Suppressor macrophage treated with lipopolysaccharide for 4 hours (primary cell): ENCODE results near the gene STARD10.

Experiments used
- DNase-seq: peaks from one replicate; pipeline ENCODE4 v3.0.0-alpha.2; 2020

The STARD10 gene

GRCh38 chr11:72723508-72723907 lies 70.3 kb downstream of the STARD10 start:
- DNase-seq = no peak

- DNase-seq = peak; percentile 96
Observed at GRCh38 chr11:72722050-72722748, 71.6 kb downstream of the STARD10 start.

GRCh38 chr11:72721689-72722049 lies 72.2 kb downstream of the STARD10 start:
- peak; percentile 56 for DNase-seq

GRCh38 chr11:72721276-72721675 lies 72.6 kb downstream of the STARD10 start:
- DNase-seq = no peak

GRCh38 chr11:72720784-72721183 lies 73.1 kb downstream of the STARD10 start:
- DNase-seq = no peak

- DNase-seq = peak; percentile 83
Observed at GRCh38 chr11:72720047-72720446, 73.8 kb downstream of the STARD10 start.

GRCh38 chr11:72719551-72719950 lies 74.3 kb downstream of the STARD10 start:
- DNase-seq = no peak

- peak; percentile 77 for DNase-seq
Observed at GRCh38 chr11:72719144-72719543, 74.7 kb downstream of the STARD10 start.

- DNase-seq = peak; percentile 92
Observed at GRCh38 chr11:72718101-72718501, 75.7 kb downstream of the STARD10 start.

- no peak for DNase-seq
Observed at GRCh38 chr11:72716788-72717435, 76.9 kb downstream of the STARD10 start.

- no peak for DNase-seq
Observed at GRCh38 chr11:72716290-72716689, 77.6 kb downstream of the STARD10 start.

- DNase-seq = no peak
Observed at GRCh38 chr11:72712841-72713240, 81.0 kb downstream of the STARD10 start.

GRCh38 chr11:72712168-72712751 lies 81.6 kb downstream of the STARD10 start:
- DNase-seq = peak; percentile 90

GRCh38 chr11:72711141-72711540 lies 82.7 kb downstream of the STARD10 start:
- DNase-seq = no peak

- DNase-seq = no peak
Observed at GRCh38 chr11:72710278-72710677, 83.6 kb downstream of the STARD10 start.

GRCh38 chr11:72709478-72710238 lies 84.2 kb downstream of the STARD10 start:
- no peak for DNase-seq

GRCh38 chr11:72707032-72707431 lies 86.8 kb downstream of the STARD10 start:
- no peak for DNase-seq

- DNase-seq = no peak
Observed at GRCh38 chr11:72706579-72706978, 87.3 kb downstream of the STARD10 start.

GRCh38 chr11:72705442-72706365 lies 88.1 kb downstream of the STARD10 start:
- DNase-seq = no peak

- DNase-seq = no peak
Observed at GRCh38 chr11:72704783-72705265, 89.0 kb downstream of the STARD10 start.
